Heart left ventricle (tissue), 13 donors: ENCODE measurements around the gene VILL.

Experiments used
- POLR2A ChIP-seq, 2 donors: fragments of 450-650 bp; IDR thresholded peaks; one replicate each; pipeline ENCODE4 v1.6.1; 2017; ENCODE audit warnings: antibody characterized with exemption in 2 of 2, mild to moderate bottlenecking in 2 of 2, moderate library complexity in 2 of 2
- TF ChIP-seq, protein P1 (sequence below), 12 donors: fragments of 200-600 bp; sonication (generic) in 4 of 12; IDR thresholded peaks; one replicate each; pipeline versions ENCODE4 v1.5.0 to v1.8.0; 2018 to 2022; ENCODE audit warnings: antibody characterized with exemption in 12 of 12, mild to moderate bottlenecking in 5 of 12
- donor health status: ischemic (EF 13 %, LVEDD 7.1; RV severe dilation, severe dysfunction).
- donor health status: DM: no; HTN: yes; CAD: no.
- donor health status: DM: no; HTN: no; CAD: no.
- donor health status: ischemic (EF 25% LVEDD 6.9; RV normal size, moderate dysfunction).
- donor health status: ischemic (EF 25% LVEDD 5.7; RV mildly dilated, moderate dysfunction).
- donor health status: ischemic (EF 35%, LVEDD 5.7; RV mildly dilated, moderate dysfunction).
- donor health status: nonischemic (EF 11% LVEDD 7.7; RV severe dilation, severe dysfunction).
- donor health status: DM: yes; HTN: yes; CAD: no.
- donor health status: PGD.
- donor health status: ischemic (EF 29% LVEDD 5.4; RV normal size, mild dysfunction).
- donor health status: nonischemic (EF 23%, LVEDD 6.1; RV moderate dilation, normal function).

GRCh38 chr3:38016410-38016809, 25.8 kb downstream of the VILL start:
- TF ChIP-seq, protein P1, sequence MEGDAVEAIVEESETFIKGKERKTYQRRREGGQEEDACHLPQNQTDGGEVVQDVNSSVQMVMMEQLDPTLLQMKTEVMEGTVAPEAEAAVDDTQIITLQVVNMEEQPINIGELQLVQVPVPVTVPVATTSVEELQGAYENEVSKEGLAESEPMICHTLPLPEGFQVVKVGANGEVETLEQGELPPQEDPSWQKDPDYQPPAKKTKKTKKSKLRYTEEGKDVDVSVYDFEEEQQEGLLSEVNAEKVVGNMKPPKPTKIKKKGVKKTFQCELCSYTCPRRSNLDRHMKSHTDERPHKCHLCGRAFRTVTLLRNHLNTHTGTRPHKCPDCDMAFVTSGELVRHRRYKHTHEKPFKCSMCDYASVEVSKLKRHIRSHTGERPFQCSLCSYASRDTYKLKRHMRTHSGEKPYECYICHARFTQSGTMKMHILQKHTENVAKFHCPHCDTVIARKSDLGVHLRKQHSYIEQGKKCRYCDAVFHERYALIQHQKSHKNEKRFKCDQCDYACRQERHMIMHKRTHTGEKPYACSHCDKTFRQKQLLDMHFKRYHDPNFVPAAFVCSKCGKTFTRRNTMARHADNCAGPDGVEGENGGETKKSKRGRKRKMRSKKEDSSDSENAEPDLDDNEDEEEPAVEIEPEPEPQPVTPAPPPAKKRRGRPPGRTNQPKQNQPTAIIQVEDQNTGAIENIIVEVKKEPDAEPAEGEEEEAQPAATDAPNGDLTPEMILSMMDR (IDR thresholded peaks at IDR 0.05): no peak
- no peak for TF ChIP-seq POLR2A (IDR thresholded peaks at IDR 0.05)
